ENCODE results near the gene CRTC2.

DNA sequence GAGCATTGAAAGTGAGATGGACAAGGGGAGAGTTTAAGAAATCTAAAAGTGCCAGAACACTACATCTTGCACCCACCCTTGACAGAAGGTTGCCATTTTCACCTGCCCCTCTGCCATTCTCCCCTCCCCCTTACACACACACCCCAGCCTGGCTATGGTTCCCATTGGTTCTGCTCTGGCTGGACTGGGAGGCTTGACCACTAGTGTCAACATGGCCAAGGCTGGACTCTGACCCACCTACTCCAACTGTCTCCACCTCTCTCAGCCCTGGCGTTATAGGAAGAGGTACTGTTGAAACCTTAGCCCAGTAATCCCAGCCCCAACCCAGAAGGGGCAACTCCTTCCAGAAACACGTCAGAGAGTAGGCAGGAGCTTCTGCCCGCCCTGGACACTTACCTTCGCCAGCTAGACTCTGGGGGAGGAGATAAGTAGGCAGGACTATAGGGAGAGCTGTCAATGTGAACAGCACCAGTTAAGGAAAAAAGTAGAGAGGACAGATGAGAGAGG lies 4.5 kb downstream of the CRTC2 start:
- TF ChIP-seq ZC3H10 (CRISPR knock-in tag; IDR thresholded peaks at IDR 0.05): no peak
- no peak for TF ChIP-seq PATZ1 (CRISPR knock-in tag; IDR thresholded peaks at IDR 0.05; ENCODE audit: borderline replicate concordance)
- no peak for TF ChIP-seq ZFP3 (CRISPR knock-in tag; IDR thresholded peaks at IDR 0.05)
- TF ChIP-seq TCF4 (CRISPR knock-in tag; IDR thresholded peaks at IDR 0.05; ENCODE audit: borderline replicate concordance): no peak
- no peak for TF ChIP-seq PPARA (CRISPR knock-in tag; IDR thresholded peaks at IDR 0.05; ENCODE audit: borderline replicate concordance)
- no peak for TF ChIP-seq CREB5 (CRISPR knock-in tag; IDR thresholded peaks at IDR 0.05; ENCODE audit: low read depth)
- no peak for TF ChIP-seq OSR1 (CRISPR knock-in tag; IDR thresholded peaks at IDR 0.05)
- TF ChIP-seq BACH2 (CRISPR knock-in tag; IDR thresholded peaks at IDR 0.05; ENCODE audit: borderline replicate concordance): no peak
